ENCODE results near the gene CD40. TPM values are rescaled to one million over a fixed set of nuclear protein-coding genes. Genes with fewer than 3 reads are reported as not detected.

The CD40 gene
- total and polyA plus RNA-seq, 2 of the 8 experiments (the other 6 are each of a cell fraction or from before 2014, with no cell fraction given): 14.5 to 18.8 TPM

DNA sequence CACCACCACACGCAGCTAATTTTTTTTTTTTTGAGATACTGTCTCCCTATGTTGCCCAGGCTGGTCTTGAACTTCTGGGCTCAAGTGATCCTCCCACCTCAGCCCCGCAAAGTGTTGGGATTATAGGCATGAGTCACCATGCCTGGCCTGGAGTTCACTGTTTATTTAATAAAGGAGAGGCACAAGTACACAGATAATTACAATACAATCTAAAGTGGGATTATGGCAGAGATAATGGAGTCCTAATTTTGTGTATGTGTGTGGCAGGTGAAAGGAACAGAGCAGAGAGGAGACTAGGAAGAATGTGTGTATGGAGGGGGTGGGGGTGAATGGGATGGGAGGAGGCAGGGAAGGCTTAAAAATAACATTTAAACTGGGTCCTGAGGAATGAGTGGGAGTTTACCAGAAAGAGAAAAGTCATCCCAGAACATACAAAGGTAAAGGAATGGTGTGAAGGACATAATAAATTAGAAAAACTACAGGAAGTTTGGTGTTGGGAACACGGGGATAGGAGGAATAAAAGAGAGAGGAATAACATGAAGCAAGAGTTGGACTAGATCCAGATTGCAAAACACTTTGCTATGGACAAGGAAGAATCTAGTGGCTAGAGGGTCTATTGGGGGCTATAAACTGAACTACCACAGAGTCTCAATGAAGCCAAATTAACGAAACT, 32.8 kb upstream of the CD40 start:
- Histone ChIP-seq H2BK20ac (ENCODE audit: low read length) (no peak overlapping the region; the same call in 1 of the 2 replicates), H3K56ac (replicated peaks; ENCODE audit: insufficient read length, low read depth, low read length) (no peak overlapping the region), H3K9ac (replicated peaks in 1 of 4; ENCODE audit: extremely low read depth in 1 of 4, low read depth in 3 of 4, low read length in 3 of 4) (no peak overlapping the region), H3K18ac (ENCODE audit: extremely low read depth, low read length) (no peak overlapping the region), H3K36me3 (ENCODE audit: control insufficient read depth in 2 of 4, insufficient read depth in 4 of 4, low read length in 3 of 4) (no peaks in the 10 kb centered on the region), H3K9me3 (ENCODE audit: insufficient read depth in 2 of 2, low read depth in 1 of 2, low read length in 1 of 2) (no peaks in the 10 kb centered on the region), H4K8ac (ENCODE audit: extremely low read depth, insufficient read depth, low read length) (no peak overlapping the region), H3K23me2 (ENCODE audit: low read depth, low read length) (no peaks in the 10 kb centered on the region; the same call in 1 of the 2 replicates), H3K23ac (ENCODE audit: insufficient read length) (no peak overlapping the region), H2BK12ac (ENCODE audit: low read depth, low read length) (no peak overlapping the region), H3K27me3 (replicated peaks in 1 of 4; ENCODE audit: control insufficient read depth in 3 of 4, extremely low read depth in 1 of 4, insufficient read depth in 3 of 4, low read length in 3 of 4) (no peaks in the 10 kb centered on the region), H2AFZ (ENCODE audit: low read length) (no peak overlapping the region), H4K20me1 (replicated peaks in 1 of 2; ENCODE audit: control insufficient read depth in 1 of 2, insufficient read depth in 2 of 2, low read length in 2 of 2) (peaks cover 13 to 16% of the 10 kb centered on the region in 2 experiments), H4K91ac (replicated peaks; ENCODE audit: insufficient read length, low read length) (no peak overlapping the region), H3K4me3 (ENCODE audit: extremely low read depth in 1 of 4, insufficient read depth in 2 of 4, low read depth in 3 of 4, low read length in 4 of 4) (no peak overlapping the region), H3K79me2 (ENCODE audit: control insufficient read depth in 1 of 2, insufficient read depth in 2 of 2, low read length in 2 of 2) (peaks cover 17 to 88% of the 10 kb centered on the region in 2 experiments), H2AK5ac (ENCODE audit: low read depth, low read length) (no peak overlapping the region), H2BK5ac (ENCODE audit: low read depth, low read length) (no peak overlapping the region), H2BK120ac (replicated peaks; ENCODE audit: low read depth, low read length) (no peak overlapping the region), H3K14ac (ENCODE audit: insufficient read length) (no peak overlapping the region), H2BK15ac (ENCODE audit: low read length) (no peak overlapping the region), H3K4me2 (ENCODE audit: insufficient read depth in 1 of 2, low read depth in 2 of 2, low read length in 2 of 2) (no peak overlapping the region), H4K5ac (ENCODE audit: insufficient read length, low read depth, low read length) (no peak overlapping the region), H3K4ac (replicated peaks; ENCODE audit: insufficient read length, low read depth, low read length) (no peak overlapping the region), H3K27ac (ENCODE audit: low read depth, low read length) (no peak overlapping the region), H3K79me1 (ENCODE audit: low read depth, low read length) (peaks cover 5% of the 10 kb centered on the region; the same call in 1 of the 2 replicates), H3K4me1 (replicated peaks in 1 of 4; ENCODE audit: control insufficient read depth in 3 of 4, insufficient read depth in 4 of 4, low read length in 3 of 4) (peaks cover 0 to 6% (median 2%) of the 10 kb centered on the region in 4 experiments; a peak in 4 of 7 replicates)
- 79% methylated on average over 4 of the region's 4 CpGs; no CpG with 5 or more reads in 1 of the 2 experiments for WGBS, 2 experiments (ENCODE audit: extremely low coverage in 1 of 2, insufficient coverage in 1 of 2, insufficient read length in 1 of 2, insufficient replicate concordance in 2 of 2, low coverage in 1 of 2, low lambda C conversion rate in 2 of 2, missing lambda C conversion rate in 1 of 2)
- FAIRE-seq (no peak), DNase-seq (ENCODE audit: low read depth in 1 of 2, low spot score in 2 of 2) (no peak)
- CTCF ChIA-PET (ENCODE audit: partially characterized antibody): interaction anchor here (0.5 to 1.2 kb wide), 6 partner anchors 20 to 89 kb away, joined by 3 to 5 read pairs (median 3); no protein-coding TSS in a partner anchor
- TF ChIP-seq BACH1 (IDR thresholded peaks at IDR 0.05; ENCODE audit: low read length): no peak
- TF ChIP-seq CEBPB (IDR thresholded peaks at IDR 0.05; ENCODE audit: low read depth, low read length): no peak
- TF ChIP-seq CREB1 (IDR thresholded peaks at IDR 0.05): no peak
- TF ChIP-seq TAF7 (optimal IDR thresholded peaks at IDR 0.05; ENCODE audit: borderline replicate concordance, low read depth, low read length): no peak
- no peak for TF ChIP-seq TCF12 (IDR thresholded peaks at IDR 0.05; ENCODE audit: low read depth, low read length)
- no peak for TF ChIP-seq ZNF274 (IDR thresholded peaks at IDR 0.05; ENCODE audit: borderline replicate concordance, extremely low read depth, low read length)
- POLR2A ChIA-PET (ENCODE audit: partially characterized antibody): interaction anchor here (0.6 to 3.0 kb wide), 5 partner anchors 11 to 1597 kb away, joined by 3 to 8 read pairs (median 3); no protein-coding TSS in a partner anchor

Data from H1 (cell line).